Glutamatergic neuron (in vitro differentiated cells): ENCODE data around the gene ATP8A2. TPM values are rescaled to one million over a fixed set of nuclear protein-coding genes. Genes with fewer than 3 reads are reported as not detected.

Experiments used
- DNase-seq: peaks from one replicate; pipeline ENCODE4 v3.0.0; 2022
- H3K27ac Mint-ChIP-seq: one replicate; pipeline ENCODE4 v1.8.0; 2020; ENCODE audit warnings: mild to moderate bottlenecking, mixed read lengths, inconsistent platforms; ENCODE audit not compliant: unreplicated experiment
- H3K27me3 Mint-ChIP-seq: one replicate; pipeline ENCODE4 v1.8.0; 2020; ENCODE audit warnings: mild to moderate bottlenecking, moderate library complexity, mixed read lengths, inconsistent platforms; ENCODE audit not compliant: unreplicated experiment
- H3K36me3 Mint-ChIP-seq: one replicate; pipeline ENCODE4 v1.8.0; 2020; ENCODE audit warnings: mild to moderate bottlenecking, mixed read lengths, inconsistent platforms; ENCODE audit not compliant: unreplicated experiment
- H3K4me1 Mint-ChIP-seq: one replicate; pipeline ENCODE4 v1.8.0; 2020; ENCODE audit warnings: mild to moderate bottlenecking, low read depth, mixed read lengths, inconsistent platforms; ENCODE audit not compliant: unreplicated experiment
- H3K4me3 Mint-ChIP-seq: one replicate; pipeline ENCODE4 v1.8.0; 2020; ENCODE audit warnings: mild to moderate bottlenecking, mixed read lengths, inconsistent platforms; ENCODE audit not compliant: unreplicated experiment
- H3K9me3 Mint-ChIP-seq: one replicate; pipeline ENCODE4 v1.8.0; 2020; ENCODE audit warnings: mild to moderate bottlenecking, moderate library complexity, mixed read lengths, inconsistent platforms; ENCODE audit not compliant: unreplicated experiment
- total RNA-seq: library from RNA; stranded (reverse); fragmentation: NEBNext Ultra II Directional; extraction: Animal tissue kit (Norgen Biotek cat#: 25700); gene quantifications from one replicate; pipeline ENCODE4 v1.2.1, GENCODE V29; 2021; ENCODE audit not compliant: unreplicated experiment
- TF ChIP-seq, protein P1 (sequence below): fragments of 200-600 bp; sonication (generic); IDR thresholded peaks from one replicate; pipeline ENCODE4 v1.5.0; 2021; ENCODE audit not compliant: partially characterized antibody, unreplicated experiment

Gene ATP8A2
- total RNA-seq, 1 donor from 2014 or later = 70.1 TPM

DNA sequence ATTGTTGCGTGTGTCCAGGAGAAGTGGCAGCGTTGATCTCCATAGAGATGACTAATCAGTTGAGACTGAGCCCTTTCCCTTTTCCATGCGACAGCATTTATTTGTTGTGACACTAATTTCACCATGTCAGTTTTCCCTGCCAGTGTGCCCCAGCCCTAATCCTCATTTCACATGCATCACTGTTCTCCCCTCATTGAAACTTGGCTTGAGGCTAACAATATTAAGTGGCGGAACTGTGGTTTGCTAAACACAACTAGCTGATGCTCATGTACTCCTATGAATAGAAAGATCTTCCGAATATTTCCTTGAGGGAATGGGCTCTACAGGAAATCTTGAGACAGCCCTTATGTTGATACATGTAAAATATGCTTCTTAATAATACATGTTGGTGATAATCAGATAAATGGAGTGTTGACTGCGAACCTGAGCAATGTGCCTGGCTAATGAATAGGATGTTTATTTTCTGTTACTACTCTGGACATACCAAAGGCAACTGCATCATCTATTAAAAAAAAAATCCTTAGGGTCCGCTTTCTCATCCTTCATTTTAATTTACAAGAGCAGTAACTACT, 258.6 kb downstream of the ATP8A2 start:
- Mint-ChIP-seq H3K4me1 (peaks cover 20% of the 10 kb centered on the region), H3K36me3 (peaks cover 7% of the 10 kb centered on the region), H3K27me3 (peaks cover 1% of the 10 kb centered on the region), H3K27ac (no peak overlapping the region), H3K9me3 (peaks cover 3% of the 10 kb centered on the region), H3K4me3 (no peak overlapping the region)
- TF ChIP-seq, protein P1, sequence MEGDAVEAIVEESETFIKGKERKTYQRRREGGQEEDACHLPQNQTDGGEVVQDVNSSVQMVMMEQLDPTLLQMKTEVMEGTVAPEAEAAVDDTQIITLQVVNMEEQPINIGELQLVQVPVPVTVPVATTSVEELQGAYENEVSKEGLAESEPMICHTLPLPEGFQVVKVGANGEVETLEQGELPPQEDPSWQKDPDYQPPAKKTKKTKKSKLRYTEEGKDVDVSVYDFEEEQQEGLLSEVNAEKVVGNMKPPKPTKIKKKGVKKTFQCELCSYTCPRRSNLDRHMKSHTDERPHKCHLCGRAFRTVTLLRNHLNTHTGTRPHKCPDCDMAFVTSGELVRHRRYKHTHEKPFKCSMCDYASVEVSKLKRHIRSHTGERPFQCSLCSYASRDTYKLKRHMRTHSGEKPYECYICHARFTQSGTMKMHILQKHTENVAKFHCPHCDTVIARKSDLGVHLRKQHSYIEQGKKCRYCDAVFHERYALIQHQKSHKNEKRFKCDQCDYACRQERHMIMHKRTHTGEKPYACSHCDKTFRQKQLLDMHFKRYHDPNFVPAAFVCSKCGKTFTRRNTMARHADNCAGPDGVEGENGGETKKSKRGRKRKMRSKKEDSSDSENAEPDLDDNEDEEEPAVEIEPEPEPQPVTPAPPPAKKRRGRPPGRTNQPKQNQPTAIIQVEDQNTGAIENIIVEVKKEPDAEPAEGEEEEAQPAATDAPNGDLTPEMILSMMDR = no peak
- no peak for DNase-seq

DNA sequence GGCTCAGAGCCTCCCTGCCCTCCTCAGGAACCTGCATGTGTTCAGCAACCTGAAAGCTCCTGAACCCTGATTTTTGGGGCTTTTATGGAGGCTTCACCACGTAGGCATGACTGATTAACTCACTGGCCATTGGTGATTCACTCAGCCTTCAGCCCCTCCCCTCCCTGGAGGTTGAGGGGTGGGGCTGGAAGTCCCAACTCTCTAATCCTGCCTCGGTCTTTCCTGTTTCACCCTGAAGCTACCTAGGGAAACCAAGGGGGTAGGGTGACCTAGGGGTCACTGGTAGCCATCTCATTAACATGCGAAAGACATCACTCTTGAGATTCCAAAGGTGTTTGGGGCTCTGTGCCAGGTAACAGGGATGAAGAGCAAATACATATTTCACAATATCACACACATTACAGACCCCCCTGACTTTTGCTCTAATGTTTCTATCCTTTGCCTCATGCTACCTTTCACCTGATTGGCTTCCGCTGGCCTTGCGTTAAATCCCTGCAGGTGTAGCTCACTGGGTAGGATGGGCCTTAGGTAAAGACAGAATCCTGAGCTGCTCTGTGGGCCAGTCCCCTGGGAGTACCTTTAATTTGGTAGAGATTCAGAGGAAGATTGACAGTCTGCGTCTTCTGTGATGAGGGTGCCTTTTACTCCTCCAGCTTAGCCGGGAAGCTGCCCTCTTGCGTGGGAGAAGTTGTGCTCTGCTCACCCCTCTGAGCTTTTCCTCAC, 260.6 kb downstream of the ATP8A2 start:
- no peak overlapping the region for H3K4me3 Mint-ChIP-seq
- peaks cover 1% of the 10 kb centered on the region for H3K27me3 Mint-ChIP-seq
- H3K4me1 Mint-ChIP-seq = peaks cover 20% of the 10 kb centered on the region
- no peak for DNase-seq
- peaks cover 6% of the 10 kb centered on the region for H3K9me3 Mint-ChIP-seq
- TF ChIP-seq, protein P1 = no peak
- no peaks in the 10 kb centered on the region for H3K36me3 Mint-ChIP-seq
- H3K27ac Mint-ChIP-seq = no peak overlapping the region

DNA sequence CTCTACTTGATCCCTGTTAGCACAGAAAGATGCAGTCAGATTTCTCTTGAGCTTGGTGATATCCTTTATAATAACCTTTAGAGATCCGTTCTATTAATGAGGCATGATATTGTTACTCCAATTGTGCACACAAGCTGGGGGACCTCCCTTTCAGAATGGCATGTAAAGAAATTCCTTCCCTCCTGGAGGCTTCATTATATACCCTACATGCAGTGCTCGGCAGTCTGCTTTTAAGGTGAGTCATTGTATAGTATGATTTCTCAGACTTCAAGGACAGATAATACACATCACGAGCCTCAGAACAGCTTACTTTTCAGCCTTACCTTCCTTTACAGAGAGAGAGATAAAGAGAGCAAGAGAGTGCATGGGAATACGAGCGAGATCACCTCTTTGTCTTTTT, 261.3 kb downstream of the ATP8A2 start:
- DNase-seq = no peak
- Mint-ChIP-seq H3K4me1 (peaks cover 20% of the 10 kb centered on the region), H3K4me3 (no peak overlapping the region), H3K27ac (no peak overlapping the region), H3K9me3 (peaks cover 7% of the 10 kb centered on the region), H3K36me3 (no peaks in the 10 kb centered on the region), H3K27me3 (no peaks in the 10 kb centered on the region)
- TF ChIP-seq, protein P1 = no peak

DNA sequence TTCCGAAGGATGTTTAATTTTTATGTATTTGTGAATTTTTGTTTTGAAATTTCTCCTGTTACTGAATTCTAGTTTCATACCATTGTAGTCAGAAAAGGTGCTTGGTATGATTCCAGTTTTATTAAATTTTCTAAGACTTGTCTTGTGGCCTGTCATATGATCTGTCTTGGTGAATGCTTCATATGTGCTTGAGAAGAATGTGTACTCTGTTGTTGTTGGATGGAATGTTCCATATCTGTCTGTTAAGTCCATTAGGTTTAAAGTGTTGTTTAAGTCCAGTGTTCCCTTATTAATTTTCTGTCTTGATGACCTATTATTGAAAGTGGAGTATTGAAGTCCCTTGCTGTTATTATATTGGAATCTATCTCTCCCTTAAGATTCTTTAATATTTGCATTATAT, 273.9 kb downstream of the ATP8A2 start:
- peaks cover 26% of the 10 kb centered on the region for H3K36me3 Mint-ChIP-seq
- no peak overlapping the region for H3K27ac Mint-ChIP-seq
- H3K27me3 Mint-ChIP-seq = no peaks in the 10 kb centered on the region
- TF ChIP-seq, protein P1 = no peak
- DNase-seq = no peak
- no peak overlapping the region for H3K4me3 Mint-ChIP-seq
- H3K4me1 Mint-ChIP-seq = no peaks in the 10 kb centered on the region
- peaks cover 5% of the 10 kb centered on the region for H3K9me3 Mint-ChIP-seq

DNA sequence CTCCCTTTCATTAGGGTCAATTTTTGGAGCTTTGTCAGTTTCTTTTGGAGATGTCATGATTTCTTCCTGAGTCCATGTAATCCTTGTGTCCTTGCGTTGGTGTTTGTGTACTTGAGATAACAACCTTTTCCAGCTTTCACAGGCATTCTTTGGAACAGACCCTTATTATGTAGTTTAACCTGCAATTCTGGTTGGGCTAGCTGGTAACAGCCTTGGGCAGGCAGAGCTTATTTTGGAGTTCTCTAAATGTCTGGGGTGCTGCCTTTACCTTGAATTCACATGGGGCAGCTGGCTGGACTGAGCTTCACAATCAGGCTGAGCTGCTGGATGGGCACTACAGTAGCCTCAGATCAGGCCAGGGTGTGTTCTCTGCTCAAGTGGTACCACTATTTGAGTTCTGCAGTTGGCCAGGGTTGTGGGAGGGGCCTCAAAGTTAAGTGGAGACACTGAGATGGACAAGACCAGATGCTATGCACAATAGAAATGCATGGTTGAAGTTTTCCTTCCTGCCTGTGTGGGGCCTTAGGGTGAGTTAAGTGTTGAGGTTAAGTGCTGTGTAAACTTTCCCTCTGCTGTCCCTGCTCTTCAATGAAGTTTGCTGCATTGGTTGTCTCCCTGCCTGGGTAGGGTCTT, 277.3 kb downstream of the ATP8A2 start:
- TF ChIP-seq, protein P1 = no peak
- Mint-ChIP-seq H3K9me3 (peaks cover 6% of the 10 kb centered on the region), H3K27me3 (no peaks in the 10 kb centered on the region), H3K36me3 (peaks cover 31% of the 10 kb centered on the region), H3K27ac (no peak overlapping the region), H3K4me3 (no peak overlapping the region), H3K4me1 (no peaks in the 10 kb centered on the region)
- no peak for DNase-seq
